Motor neuron (in vitro differentiated cells): ENCODE data around the gene AUTS2. TPM values are rescaled to one million over a fixed set of nuclear protein-coding genes. Genes with fewer than 3 reads are reported as not detected.
A peak's percentile ranks its signal among the peaks of the same experiment; 100 is the strongest.
"Not testable (repeated sequence)": the region's sequence is repeated elsewhere in the genome, so short reads cannot be mapped to it uniquely, and the experiment has no call there.

ENCODE experiments used
- ATAC-seq, 8 experiments: fragments of 200-7000 bp; cut with Tn5 transposase; replicated peaks in 6 of 8; 2 replicates each; pipeline ENCODE4 v1.8.0; 2021; ENCODE audit warnings: mild to moderate bottlenecking in 8 of 8, moderate library complexity in 8 of 8
- H3K27ac ChIP-seq, 2 donors: fragments of 250-450 bp; sonication (Bioruptor Pico); 2 replicates each; pipeline ENCODE4 v1.9.0; 2021; ENCODE audit warnings: antibody characterized with exemption in 2 of 2, mild to moderate bottlenecking in 2 of 2, moderate library complexity in 1 of 2
- H3K4me1 ChIP-seq, 2 donors: fragments of 250-450 bp; sonication (Bioruptor Pico); replicated peaks in 1 of 2; 2 replicates each; pipeline ENCODE4 v1.6.1; 2021; ENCODE audit warnings: antibody characterized with exemption in 2 of 2, mild to moderate bottlenecking in 2 of 2, moderate library complexity in 1 of 2
- H3K4me3 ChIP-seq, 5 donors: fragments of 250-450 bp; sonication (Bioruptor Pico); 2 replicates each; pipeline ENCODE4 v1.9.0; 2021; ENCODE audit warnings: antibody characterized with exemption in 5 of 5, mild to moderate bottlenecking in 5 of 5, moderate library complexity in 4 of 5
- WGBS, 10 experiments: fragments of 450-650 bp; shearing (Covaris generic); methylation state at CpG; one replicate each; pipeline ENCODE4 v1.0.0; 2022; 5-methylcytosine and 5-hydroxymethylcytosine counted together
- in situ Hi-C, 9 experiments: fragments of 400-800 bp; cut with MboI; loops; one replicate each; pipeline ENCODE4 v1.15.0; 2021; ENCODE audit warnings: low sequenced_read_pairs in 9 of 9, low pct_unique_long_range_greater_than_20kb in 2 of 9; ENCODE audit not compliant: unreplicated experiment in 9 of 9
- total RNA-seq, 8 experiments: library from RNA; unstranded; fragments of 300-600 nt; gene quantifications; 2 replicates each; pipeline versions ENCODE4 v1.2.3 to v1.2.4, GENCODE V29; 2022

AUTS2 gene
- total RNA-seq, 8 experiments from 2014 or later, result 0.49 to 68.6 (median 32.2) TPM

GRCh38 chr7:70592171-70592570, 993.9 kb downstream of the AUTS2 start:
- 50 to 100% (median 81%) methylated on average over 1 to 4 of the region's 4 CpGs; no CpG with 5 or more reads in 2 of the 10 experiments for WGBS, 10 experiments
- no peak for ATAC-seq
- peaks cover 38% of the 10 kb centered on the region in 2 donors for H3K4me1 ChIP-seq
- H3K27ac ChIP-seq, result no peak overlapping the region
- in situ Hi-C loops, result no loop called here
- H3K4me3 ChIP-seq, result no peak overlapping the region

GRCh38 chr7:70594170-70594569, 995.9 kb downstream of the AUTS2 start:
- WGBS, 10 experiments, result 14 to 86% (median 80%) methylated on average over 1 to 3 of the region's 4 CpGs; no CpG with 5 or more reads in 3 of the 10 experiments
- H3K4me1 ChIP-seq, result peaks cover 29 to 34% of the 10 kb centered on the region in 2 donors
- in situ Hi-C loops, result no loop called here
- H3K27ac ChIP-seq, result no peak overlapping the region
- no peak overlapping the region for H3K4me3 ChIP-seq
- peak in 2 of 8 experiments; percentile 24 to 69 for ATAC-seq

GRCh38 chr7:70594885-70595284, 996.6 kb downstream of the AUTS2 start:
- peak in 1 of 8 experiments; percentile 17 for ATAC-seq
- H3K4me3 ChIP-seq, in situ Hi-C loops, H3K27ac ChIP-seq: not testable (repeated sequence)
- 60 to 100% (median 88%) methylated on average over 1 to 4 of the region's 7 CpGs; no CpG with 5 or more reads in 3 of the 10 experiments for WGBS, 10 experiments
- H3K4me1 ChIP-seq, result peaks cover 24 to 33% of the 10 kb centered on the region in 2 donors

- Histone ChIP-seq H3K4me1 (peaks cover 19 to 34% of the 10 kb centered on the region in 2 donors), H3K27ac (no peak overlapping the region), H3K4me3 (peak overlapping the region; percentile 38 to 67 (median 58))
- WGBS, 10 experiments, result 23 to 100% (median 33%) methylated on average over 1 to 4 of the region's 6 CpGs; no CpG with 5 or more reads in 5 of the 10 experiments
- ATAC-seq, result peak in 6 of 8 experiments; percentile 3 to 55 (median 46)
- in situ Hi-C loops, result no loop called here
These were observed 997.1 kb downstream of the AUTS2 start for GRCh38 chr7:70595370-70595754.

GRCh38 chr7:70595755-70596597, 997.7 kb downstream of the AUTS2 start:
- WGBS, 10 experiments, result 0 to 100% (median 0%) methylated on average over 1 to 16 of the region's 82 CpGs; no CpG with 5 or more reads in 3 of the 10 experiments
- peak in 6 of 8 experiments; percentile 15 to 88 (median 85) for ATAC-seq
- peak overlapping the region; percentile 38 to 67 (median 58) for H3K4me3 ChIP-seq
- H3K4me1 ChIP-seq, result peaks cover 14 to 34% of the 10 kb centered on the region in 2 donors
- in situ Hi-C loops, result no loop called here
- H3K27ac ChIP-seq, result no peak overlapping the region

- Histone ChIP-seq H3K4me3 (peak overlapping the region; percentile 38 to 67 (median 58)), H3K4me1 (peaks cover 14 to 34% of the 10 kb centered on the region in 2 donors), H3K27ac (no peak overlapping the region)
- in situ Hi-C loops, result no loop called here
- 8 to 69% (median 17%) methylated on average over 1 to 7 of the region's 11 CpGs; no CpG with 5 or more reads in 5 of the 10 experiments for WGBS, 10 experiments
- peak in 2 of 8 experiments; percentile 2 to 8 for ATAC-seq
These were observed 998.3 kb downstream of the AUTS2 start for GRCh38 chr7:70596598-70596913.

GRCh38 chr7:70597066-70597465, 998.8 kb downstream of the AUTS2 start:
- Histone ChIP-seq H3K4me3 (peak overlapping the region; percentile 38 to 67 (median 58)), H3K4me1 (peaks cover 14 to 34% of the 10 kb centered on the region in 2 donors), H3K27ac (no peak overlapping the region)
- ATAC-seq, result no peak
- 25 to 88% (median 60%) methylated on average over 1 to 5 of the region's 5 CpGs; no CpG with 5 or more reads in 3 of the 10 experiments for WGBS, 10 experiments
- in situ Hi-C loops, result no loop called here

- H3K4me3 ChIP-seq, result peak overlapping the region in 4 of 5 donors; percentile 15 to 67 (median 48)
- H3K4me1 ChIP-seq, result peaks cover 14 to 34% of the 10 kb centered on the region in 2 donors
- in situ Hi-C loops, result no loop called here
- no peak for ATAC-seq
- no peak overlapping the region for H3K27ac ChIP-seq
- WGBS, 10 experiments, result 40 to 89% (median 83%) methylated on average over 1 to 2 of the region's 2 CpGs; no CpG with 5 or more reads in 6 of the 10 experiments
These were observed 1000.7 kb downstream of the AUTS2 start for GRCh38 chr7:70598976-70599375.

GRCh38 chr7:70599446-70600190, 1001.3 kb downstream of the AUTS2 start:
- Histone ChIP-seq H3K27ac (no peak overlapping the region), H3K4me1 (peaks cover 14 to 34% of the 10 kb centered on the region in 2 donors), H3K4me3 (peak overlapping the region in 4 of 5 donors; percentile 15 to 67 (median 48))
- in situ Hi-C loops, result no loop called here
- WGBS, 10 experiments, result 0 to 100% (median 63%) methylated on average over 1 to 3 of the region's 5 CpGs; no CpG with 5 or more reads in 1 of the 10 experiments
- ATAC-seq, result peak in 2 of 8 experiments; percentile 71 to 86

- ATAC-seq, result no peak
- Histone ChIP-seq H3K27ac (no peak overlapping the region), H3K4me1 (peaks cover 9 to 26% of the 10 kb centered on the region in 2 donors), H3K4me3 (no peak overlapping the region)
- WGBS, 10 experiments, result 63 to 100% (median 100%) methylated on average over 1 of the region's 1 CpG; no CpG with 5 or more reads in 1 of the 10 experiments
- in situ Hi-C loops, result no loop called here
These were observed 1002.7 kb downstream of the AUTS2 start for GRCh38 chr7:70600993-70601392.

- in situ Hi-C loops, result no loop called here
- H3K27ac ChIP-seq, result no peak overlapping the region
- 0 to 100% (median 67%) methylated on average over 1 to 3 of the region's 4 CpGs; no CpG with 5 or more reads in 1 of the 10 experiments for WGBS, 10 experiments
- H3K4me3 ChIP-seq, result no peak overlapping the region
- no peak for ATAC-seq
- H3K4me1 ChIP-seq, result peaks cover 8 to 21% of the 10 kb centered on the region in 2 donors
These were observed 1003.8 kb downstream of the AUTS2 start for GRCh38 chr7:70602117-70602516.

- peaks cover 1 to 9% of the 10 kb centered on the region in 2 donors for H3K4me1 ChIP-seq
- H3K27ac ChIP-seq, result no peak overlapping the region
- WGBS, 10 experiments, result 56 to 90% (median 79%) methylated on average over 2 to 7 of the region's 7 CpGs; no CpG with 5 or more reads in 1 of the 10 experiments
- in situ Hi-C loops, result no loop called here
- H3K4me3 ChIP-seq, result no peak overlapping the region
- no peak for ATAC-seq
These were observed 1009.0 kb downstream of the AUTS2 start for GRCh38 chr7:70607281-70607680.

- no peak overlapping the region for H3K27ac ChIP-seq
- H3K4me1 ChIP-seq, result peaks cover 6 to 14% of the 10 kb centered on the region in 2 donors
- in situ Hi-C loops, result no loop called here
- WGBS, 10 experiments, result 0 to 100% (median 93%) methylated on average over 1 of the region's 1 CpG; no CpG with 5 or more reads in 3 of the 10 experiments
- no peak overlapping the region for H3K4me3 ChIP-seq
- no peak for ATAC-seq
These were observed 1009.5 kb downstream of the AUTS2 start for GRCh38 chr7:70607759-70608158.
